HUES6 (cell line): Measurements from ENCODE around the gene LMOD1.
"Not testable (repeated sequence)": the region's sequence is repeated elsewhere in the genome, so short reads cannot be mapped to it uniquely, and the experiment has no call there.

ENCODE experiments used
- H3K27ac ChIP-seq: 2 replicates; pipeline ENCODE4 v1.7.0; 2013; ENCODE audit warnings: low read depth, mild to moderate bottlenecking, low read length, inconsistent platforms
- H3K27me3 ChIP-seq: 2 replicates; pipeline ENCODE4 v1.6.1; 2013; ENCODE audit warnings: low read length; ENCODE audit not compliant: control insufficient read depth, insufficient read depth
- H3K36me3 ChIP-seq: 2 replicates; pipeline ENCODE4 v1.6.1; 2013; ENCODE audit warnings: low read length; ENCODE audit not compliant: control insufficient read depth, insufficient read depth
- H3K4me1 ChIP-seq: 2 replicates; pipeline ENCODE4 v1.6.1; 2013; ENCODE audit warnings: low read length; ENCODE audit not compliant: control insufficient read depth, insufficient read depth
- H3K4me3 ChIP-seq: 2 replicates; pipeline ENCODE4 v1.5.1; 2013; ENCODE audit warnings: low read depth, low read length
- H3K9ac ChIP-seq: one replicate; pipeline ENCODE4 v1.6.1; 2013; ENCODE audit warnings: mild to moderate bottlenecking, low read length
- H3K9me3 ChIP-seq: 2 replicates; pipeline ENCODE4 v1.6.1; 2013; ENCODE audit warnings: low read depth, low read length; ENCODE audit not compliant: control insufficient read depth, insufficient read depth

LMOD1 gene

DNA sequence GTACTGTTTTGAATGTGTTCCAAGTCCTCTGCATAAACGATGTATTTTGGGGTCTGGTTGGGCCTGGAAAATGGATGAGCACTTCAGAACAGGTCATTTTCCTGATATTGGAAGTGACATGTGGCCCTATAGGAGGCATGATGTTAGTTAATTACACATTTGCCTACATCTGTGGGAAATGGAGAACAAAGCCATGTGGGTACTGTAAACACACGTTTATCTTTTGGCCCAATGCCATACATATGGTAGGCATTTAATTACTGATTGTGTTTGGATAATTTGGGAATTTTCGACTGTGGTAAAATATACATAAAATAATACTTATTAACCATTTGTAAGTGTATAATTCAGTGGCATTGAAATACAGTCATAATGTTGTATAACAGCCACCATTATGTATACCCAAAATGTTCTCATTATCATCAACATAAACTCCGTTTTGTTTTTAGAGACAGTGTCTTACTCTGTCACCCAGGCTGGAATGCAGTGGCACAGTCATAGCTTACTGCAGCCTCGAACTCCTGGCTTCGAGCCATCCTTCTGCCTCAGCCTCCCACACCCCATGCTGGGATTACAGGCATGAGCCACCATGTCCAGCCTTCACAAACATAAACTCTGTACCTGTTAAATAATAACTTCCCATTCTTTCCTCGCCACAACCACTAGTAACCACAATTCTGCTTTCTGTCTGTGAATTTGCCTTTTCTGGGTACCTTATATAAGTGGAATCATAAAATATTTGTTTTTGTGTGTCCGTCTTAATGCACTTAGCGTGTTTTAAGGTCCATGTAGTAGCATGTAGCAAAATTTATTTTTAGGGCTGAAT is 24.2 kb upstream of the LMOD1 start:
- H3K4me1 ChIP-seq, result no peaks in the 10 kb centered on the region
- peaks cover 50% of the 10 kb centered on the region for H3K36me3 ChIP-seq
- H3K4me3 ChIP-seq, result no peak overlapping the region
- H3K9ac ChIP-seq, result no peak overlapping the region
- no peaks in the 10 kb centered on the region for H3K27me3 ChIP-seq
- H3K9me3 ChIP-seq, result no peaks in the 10 kb centered on the region
- no peak overlapping the region for H3K27ac ChIP-seq

DNA sequence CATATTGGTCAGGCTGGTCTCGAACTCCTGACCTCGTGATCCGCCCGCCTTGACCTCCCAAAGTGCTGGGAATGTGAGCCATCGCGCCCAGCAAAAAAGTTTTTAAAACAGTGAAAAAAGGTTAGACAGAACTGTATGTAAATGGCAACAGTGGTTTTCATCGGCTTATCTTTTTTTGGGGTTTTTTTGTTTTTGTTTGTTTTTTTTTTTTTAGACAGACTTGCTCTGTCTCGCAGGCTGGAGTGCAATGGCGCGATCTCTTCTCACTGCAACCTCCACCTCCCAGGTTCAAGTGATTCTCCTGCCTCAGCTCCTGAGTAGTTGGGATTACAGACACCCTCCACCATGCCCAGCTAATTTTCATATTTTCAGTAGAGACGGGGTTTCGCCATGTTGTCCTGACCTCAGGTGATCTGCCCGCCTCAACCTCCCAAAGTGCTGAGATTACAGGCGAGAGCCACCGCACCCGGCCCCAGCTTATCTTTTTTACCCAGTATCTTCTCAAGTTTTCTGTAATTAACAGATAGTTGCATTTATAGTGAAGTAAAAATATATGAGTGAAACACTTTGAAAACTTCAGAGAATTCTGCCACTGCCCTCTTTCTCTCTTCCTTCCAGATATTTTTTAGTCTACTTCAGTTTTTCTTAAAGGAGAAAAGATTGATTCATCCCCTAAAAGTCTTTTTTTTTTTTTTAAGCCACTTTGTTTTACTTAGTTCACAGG is 22.0 kb upstream of the LMOD1 start:
- no peak overlapping the region for H3K27ac ChIP-seq
- peaks cover 67% of the 10 kb centered on the region for H3K36me3 ChIP-seq
- H3K27me3 ChIP-seq, result no peaks in the 10 kb centered on the region
- H3K9me3 ChIP-seq, result no peaks in the 10 kb centered on the region
- H3K4me1 ChIP-seq, result no peaks in the 10 kb centered on the region
- H3K9ac ChIP-seq, result no peak overlapping the region
- H3K4me3 ChIP-seq, result no peak overlapping the region

DNA sequence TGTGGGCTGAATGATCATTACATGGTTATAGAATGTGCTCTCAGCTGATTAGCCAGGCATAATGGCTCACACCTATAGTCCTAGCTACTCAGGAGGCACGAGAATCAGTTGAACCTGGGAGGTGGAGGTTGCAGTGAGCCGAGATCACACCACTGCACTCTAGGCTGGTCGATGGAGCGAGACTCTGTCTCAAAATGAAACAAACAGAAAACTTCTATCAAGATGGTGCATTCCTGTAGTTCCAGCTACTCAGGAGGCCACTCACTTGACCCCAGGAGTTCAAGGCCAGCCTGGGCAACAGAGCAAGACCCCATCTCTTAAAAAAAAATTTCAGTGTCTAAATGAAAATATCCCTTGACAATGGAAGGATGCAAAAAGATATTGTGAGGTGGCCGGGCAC is 19.8 kb upstream of the LMOD1 start:
- H3K36me3 ChIP-seq, result peaks cover 86% of the 10 kb centered on the region
- no peaks in the 10 kb centered on the region for H3K27me3 ChIP-seq
- no peak overlapping the region for H3K9ac ChIP-seq
- H3K4me3 ChIP-seq, result no peak overlapping the region
- H3K27ac ChIP-seq, result no peak overlapping the region
- no peaks in the 10 kb centered on the region for H3K4me1 ChIP-seq
- H3K9me3 ChIP-seq, result no peaks in the 10 kb centered on the region

DNA sequence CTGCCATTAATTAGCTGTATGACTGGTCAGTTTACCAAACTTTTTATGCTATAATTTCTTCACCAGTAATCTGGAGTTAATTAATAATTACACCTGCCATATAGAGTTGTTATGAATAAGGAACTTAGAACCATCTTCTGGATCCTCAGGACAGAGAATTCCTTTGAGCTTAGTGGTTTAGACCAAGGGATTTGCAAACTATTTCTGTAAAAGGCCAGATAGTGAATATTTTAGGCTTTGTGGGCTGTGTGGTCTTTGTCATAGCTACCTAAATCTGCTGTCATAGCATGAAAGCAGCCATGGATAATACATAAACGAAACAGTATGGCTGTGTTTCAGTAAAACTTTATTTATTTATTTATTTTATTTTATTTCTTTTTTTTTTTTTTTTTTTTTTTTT is 17.9 kb upstream of the LMOD1 start:
- Histone ChIP-seq H3K9ac (no peak overlapping the region), H3K27ac (no peak overlapping the region), H3K27me3 (no peaks in the 10 kb centered on the region), H3K9me3 (no peaks in the 10 kb centered on the region), H3K36me3 (peaks cover 81% of the 10 kb centered on the region), H3K4me1 (no peaks in the 10 kb centered on the region), H3K4me3 (no peak overlapping the region)

DNA sequence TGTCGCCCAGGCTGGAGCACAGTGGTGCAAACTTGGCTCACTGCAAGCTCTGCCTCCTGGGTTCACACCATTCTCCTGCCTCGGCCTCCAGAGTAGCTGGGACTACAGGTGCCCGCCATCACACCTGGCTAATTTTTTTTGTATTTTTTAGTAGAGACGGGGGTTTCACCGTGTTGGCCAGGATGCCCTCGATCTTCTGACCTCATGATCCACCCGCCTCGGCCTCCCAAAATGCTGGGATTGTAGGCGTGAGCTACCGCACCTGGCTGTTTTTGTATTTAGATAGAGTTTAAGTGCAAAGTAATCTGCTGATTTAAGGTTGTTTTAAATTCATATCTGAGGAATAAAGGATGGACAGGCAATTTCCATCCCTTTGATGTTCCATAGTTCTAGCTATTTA is 16.0 kb upstream of the LMOD1 start:
- peaks cover 79% of the 10 kb centered on the region for H3K36me3 ChIP-seq
- H3K27me3 ChIP-seq, H3K4me1 ChIP-seq, H3K4me3 ChIP-seq, H3K9me3 ChIP-seq, H3K27ac ChIP-seq, H3K9ac ChIP-seq: not testable (repeated sequence)

DNA sequence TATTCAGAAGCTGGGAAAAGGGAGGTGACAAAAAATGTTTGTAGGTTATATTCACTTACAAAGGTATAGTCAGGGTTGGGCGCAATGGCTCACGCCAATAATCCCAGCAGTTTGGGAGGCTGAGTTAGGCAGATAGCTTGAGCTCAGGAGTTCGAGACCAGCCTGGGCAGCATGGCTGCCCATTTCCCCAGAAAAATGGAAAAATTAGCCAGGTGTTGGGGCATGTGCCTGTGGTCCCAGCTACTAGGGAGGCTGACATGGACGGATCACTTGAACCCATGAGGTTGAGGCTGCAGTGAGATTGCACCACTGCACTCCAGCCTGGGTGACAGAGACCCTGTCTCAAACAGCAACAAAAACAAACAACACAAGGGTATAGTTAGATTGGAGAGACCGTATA is 12.0 kb upstream of the LMOD1 start:
- Histone ChIP-seq H3K27ac (no peak overlapping the region), H3K27me3 (no peaks in the 10 kb centered on the region), H3K9me3 (no peaks in the 10 kb centered on the region), H3K9ac (no peak overlapping the region), H3K4me1 (peaks cover 7% of the 10 kb centered on the region), H3K4me3 (no peak overlapping the region), H3K36me3 (peaks cover 54% of the 10 kb centered on the region)

DNA sequence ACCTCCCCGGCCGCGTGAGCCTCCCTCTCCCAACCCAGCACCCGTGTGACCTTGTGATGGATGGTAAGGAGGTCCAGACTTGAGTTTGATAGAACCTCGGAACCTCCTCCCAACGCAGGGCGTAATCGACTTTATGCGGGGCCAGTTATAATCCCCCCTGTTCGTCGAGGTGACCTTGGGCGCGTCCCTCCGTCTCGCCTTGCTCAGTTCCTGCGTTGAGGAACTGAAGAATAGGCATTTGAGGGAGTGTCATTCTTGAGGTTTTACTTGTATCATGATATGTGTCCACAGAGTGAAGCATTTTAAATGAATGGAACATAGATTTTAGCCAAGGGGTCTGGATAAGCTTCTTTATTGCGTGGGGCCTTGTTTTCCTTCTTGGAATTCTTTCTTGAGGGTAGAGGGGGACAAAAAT is 9.4 kb upstream of the LMOD1 start:
- Histone ChIP-seq H3K4me1 (peaks cover 7% of the 10 kb centered on the region), H3K4me3 (peak overlapping the region; percentile 97), H3K9me3 (no peaks in the 10 kb centered on the region), H3K27me3 (no peaks in the 10 kb centered on the region), H3K27ac (peak overlapping the region; percentile 78; the same call in 1 of the 2 replicates), H3K9ac (peak overlapping the region; percentile 97), H3K36me3 (peaks cover 31% of the 10 kb centered on the region)

DNA sequence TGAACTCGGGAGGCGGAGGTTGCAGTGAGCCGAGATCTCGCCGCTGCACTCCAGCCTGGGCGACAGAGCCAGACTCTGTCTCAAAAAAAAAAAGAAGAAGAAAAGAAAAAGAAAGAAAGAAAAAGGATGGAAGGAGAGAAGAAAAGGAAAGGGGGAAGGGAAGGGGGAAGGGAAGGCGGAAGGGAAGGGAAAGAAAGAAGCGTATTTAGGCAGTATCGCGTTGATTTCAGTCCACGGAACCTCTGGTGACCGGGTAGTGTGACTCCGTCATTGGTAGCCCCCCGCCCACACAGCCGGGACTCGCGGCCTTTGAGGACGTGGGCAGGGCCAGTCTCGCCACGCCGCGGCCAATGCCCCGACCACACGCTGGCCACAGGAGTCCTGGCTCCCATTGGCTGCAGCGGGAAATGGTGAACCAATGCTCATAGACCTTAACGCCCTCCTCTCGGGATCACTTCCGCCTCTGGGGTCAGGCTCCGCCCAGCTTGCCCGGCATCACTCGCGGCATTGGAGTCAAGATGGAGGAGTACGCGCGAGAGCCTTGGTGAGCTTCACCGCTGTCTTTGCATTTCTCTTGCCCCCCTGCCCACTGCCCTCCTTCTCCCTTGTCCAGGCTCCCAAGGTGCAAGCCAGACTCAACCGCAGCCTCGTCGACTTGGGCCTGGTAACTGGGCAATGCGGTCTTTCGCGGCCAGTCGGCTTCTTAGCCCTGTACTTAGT is 8.8 kb upstream of the LMOD1 start, which contains the start of gene TIMM17A:
TIMM17A (plus strand) TSS at position 495 of the 720 bp plus-strand sequence; CDS start at position 519, 24 bp downstream.
- peaks cover 25% of the 10 kb centered on the region for H3K36me3 ChIP-seq
- peak within 1 kb of the TSS; percentile 78; the same call in 1 of the 2 replicates for H3K27ac ChIP-seq
- H3K9me3 ChIP-seq, result no peaks in the 10 kb centered on the region
- H3K4me3 ChIP-seq, result peak within 1 kb of the TSS; percentile 97
- peak within 1 kb of the TSS; percentile 97 for H3K9ac ChIP-seq
- H3K4me1 ChIP-seq, result peaks cover 7% of the 10 kb centered on the region
- no peaks in the 10 kb centered on the region for H3K27me3 ChIP-seq

DNA sequence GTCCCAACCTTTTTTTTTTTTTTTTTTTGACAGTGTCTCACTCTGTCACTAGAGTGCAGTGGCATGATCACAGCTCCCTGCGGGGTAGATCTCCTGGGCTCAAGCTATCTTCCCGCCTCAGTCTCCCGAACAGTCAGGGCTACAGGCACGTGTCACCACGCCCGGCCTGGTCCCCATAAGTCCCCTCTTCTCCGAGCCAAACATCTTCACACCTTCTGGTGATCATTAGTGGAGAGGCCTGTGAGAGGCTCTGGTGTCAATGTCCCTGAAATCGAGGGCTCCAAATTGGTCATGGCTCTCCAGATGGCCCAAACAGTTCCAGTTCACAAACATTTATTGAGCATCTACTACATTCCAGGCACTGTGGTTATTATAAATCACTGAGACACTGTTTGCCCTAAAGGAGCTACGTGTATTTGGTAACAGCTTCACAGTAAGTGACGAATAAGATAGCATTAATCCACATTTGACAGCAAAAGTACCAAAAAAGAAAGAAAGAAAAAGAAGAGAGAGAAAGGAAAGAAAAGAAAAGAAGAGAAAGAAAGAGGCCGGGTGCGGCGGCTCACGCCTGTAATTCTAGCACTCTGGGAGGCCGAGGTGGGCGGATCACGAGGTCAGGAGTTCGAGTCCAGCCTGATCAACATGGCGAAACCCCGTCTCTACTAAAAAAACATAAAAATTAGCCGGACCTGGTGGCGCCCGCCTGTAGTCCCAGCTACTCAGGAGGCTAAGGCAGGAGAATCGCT is 8.1 kb upstream of the LMOD1 start:
- Histone ChIP-seq H3K4me1 (peaks cover 7% of the 10 kb centered on the region), H3K9ac (peak overlapping the region; percentile 97), H3K4me3 (peak overlapping the region; percentile 97), H3K9me3 (no peaks in the 10 kb centered on the region), H3K36me3 (peaks cover 21% of the 10 kb centered on the region), H3K27ac (peak overlapping the region; percentile 78; the same call in 1 of the 2 replicates), H3K27me3 (no peaks in the 10 kb centered on the region)

DNA sequence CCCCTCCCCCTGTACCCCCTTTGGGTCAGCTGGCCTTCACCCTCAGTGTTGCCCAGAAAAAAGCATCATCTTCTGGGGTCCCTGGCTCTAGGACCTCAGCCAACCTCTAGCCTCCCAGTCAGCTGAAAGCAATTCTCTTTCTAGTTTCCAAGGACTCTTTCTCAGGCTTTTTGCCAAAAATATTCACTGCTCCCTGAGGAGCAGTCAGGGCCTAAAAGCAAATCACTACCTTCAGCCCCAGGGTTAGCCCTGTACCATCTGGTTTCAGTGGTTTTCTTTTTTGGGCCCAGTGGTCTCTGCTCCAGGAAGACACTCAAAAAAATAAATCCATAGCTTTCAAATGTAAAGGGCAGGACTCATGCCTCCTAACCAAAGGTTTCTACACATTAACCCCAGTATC is 3.1 kb upstream of the LMOD1 start:
- Histone ChIP-seq H3K4me3 (no peak overlapping the region), H3K9me3 (no peaks in the 10 kb centered on the region), H3K27ac (no peak overlapping the region), H3K36me3 (no peaks in the 10 kb centered on the region), H3K9ac (no peak overlapping the region), H3K4me1 (peaks cover 17% of the 10 kb centered on the region), H3K27me3 (peaks cover 22% of the 10 kb centered on the region)
